Glutamatergic neuron (in vitro differentiated cells): ENCODE results near the gene TMEM184A. TPM values are rescaled to one million over a fixed set of nuclear protein-coding genes. Genes with fewer than 3 reads are reported as not detected.
A peak's percentile ranks its signal among the peaks of the same experiment; 100 is the strongest.

Experiments
- DNase-seq: peaks from one replicate; pipeline ENCODE4 v3.0.0; 2022
- H3K27ac Mint-ChIP-seq: one replicate; pipeline ENCODE4 v1.8.0; 2020; ENCODE audit warnings: mild to moderate bottlenecking, mixed read lengths, inconsistent platforms; ENCODE audit not compliant: unreplicated experiment
- H3K27me3 Mint-ChIP-seq: one replicate; pipeline ENCODE4 v1.8.0; 2020; ENCODE audit warnings: mild to moderate bottlenecking, moderate library complexity, mixed read lengths, inconsistent platforms; ENCODE audit not compliant: unreplicated experiment
- H3K36me3 Mint-ChIP-seq: one replicate; pipeline ENCODE4 v1.8.0; 2020; ENCODE audit warnings: mild to moderate bottlenecking, mixed read lengths, inconsistent platforms; ENCODE audit not compliant: unreplicated experiment
- H3K4me1 Mint-ChIP-seq: one replicate; pipeline ENCODE4 v1.8.0; 2020; ENCODE audit warnings: mild to moderate bottlenecking, low read depth, mixed read lengths, inconsistent platforms; ENCODE audit not compliant: unreplicated experiment
- H3K4me3 Mint-ChIP-seq: one replicate; pipeline ENCODE4 v1.8.0; 2020; ENCODE audit warnings: mild to moderate bottlenecking, mixed read lengths, inconsistent platforms; ENCODE audit not compliant: unreplicated experiment
- H3K9me3 Mint-ChIP-seq: one replicate; pipeline ENCODE4 v1.8.0; 2020; ENCODE audit warnings: mild to moderate bottlenecking, moderate library complexity, mixed read lengths, inconsistent platforms; ENCODE audit not compliant: unreplicated experiment
- CTCF ChIP-seq: fragments of 200-600 bp; sonication (generic); IDR thresholded peaks from one replicate; pipeline ENCODE4 v1.5.0; 2021; ENCODE audit not compliant: partially characterized antibody, unreplicated experiment
- total RNA-seq: library from RNA; stranded (reverse); fragmentation: NEBNext Ultra II Directional; extraction: Animal tissue kit (Norgen Biotek cat#: 25700); gene quantifications from one replicate; pipeline ENCODE4 v1.2.1, GENCODE V29; 2021; ENCODE audit not compliant: unreplicated experiment

Gene TMEM184A
- total RNA-seq, 1 donor from 2014 or later: 20.7 TPM

GRCh38 chr7:1536743-1537534, 19.1 kb downstream of the TMEM184A start:
- H3K27ac Mint-ChIP-seq: no peak overlapping the region
- H3K4me1 Mint-ChIP-seq: peaks cover 10% of the 10 kb centered on the region
- no peak overlapping the region for H3K4me3 Mint-ChIP-seq
- peaks cover 2% of the 10 kb centered on the region for H3K9me3 Mint-ChIP-seq
- H3K27me3 Mint-ChIP-seq: no peaks in the 10 kb centered on the region
- H3K36me3 Mint-ChIP-seq: no peaks in the 10 kb centered on the region
- peak; percentile 35 for DNase-seq
- no peak for TF ChIP-seq CTCF

- Mint-ChIP-seq H3K4me1 (peaks cover 13% of the 10 kb centered on the region), H3K4me3 (no peak overlapping the region), H3K9me3 (peaks cover 2% of the 10 kb centered on the region), H3K36me3 (no peaks in the 10 kb centered on the region), H3K27ac (no peak overlapping the region), H3K27me3 (peaks cover 2% of the 10 kb centered on the region)
- DNase-seq: no peak
- TF ChIP-seq CTCF: no peak
These were observed 19.6 kb downstream of the TMEM184A start for GRCh38 chr7:1536455-1536742.

- H3K36me3 Mint-ChIP-seq: no peaks in the 10 kb centered on the region
- H3K4me1 Mint-ChIP-seq: peaks cover 13% of the 10 kb centered on the region
- H3K4me3 Mint-ChIP-seq: no peak overlapping the region
- no peak for DNase-seq
- H3K27ac Mint-ChIP-seq: no peak overlapping the region
- H3K9me3 Mint-ChIP-seq: peaks cover 2% of the 10 kb centered on the region
- no peak for TF ChIP-seq CTCF
- H3K27me3 Mint-ChIP-seq: peaks cover 2% of the 10 kb centered on the region
These were observed 20.1 kb downstream of the TMEM184A start for GRCh38 chr7:1535701-1536454.

GRCh38 chr7:1535100-1535458, 20.9 kb downstream of the TMEM184A start:
- no peak for TF ChIP-seq CTCF
- Mint-ChIP-seq H3K27ac (no peak overlapping the region), H3K27me3 (peaks cover 2% of the 10 kb centered on the region), H3K4me1 (peaks cover 13% of the 10 kb centered on the region), H3K9me3 (peaks cover 2% of the 10 kb centered on the region), H3K36me3 (no peaks in the 10 kb centered on the region), H3K4me3 (no peak overlapping the region)
- no peak for DNase-seq

- H3K27ac Mint-ChIP-seq: peak overlapping the region; percentile 17
- no peak overlapping the region for H3K4me3 Mint-ChIP-seq
- peaks cover 2% of the 10 kb centered on the region for H3K9me3 Mint-ChIP-seq
- DNase-seq: no peak
- peaks cover 4% of the 10 kb centered on the region for H3K27me3 Mint-ChIP-seq
- no peak for TF ChIP-seq CTCF
- no peaks in the 10 kb centered on the region for H3K36me3 Mint-ChIP-seq
- H3K4me1 Mint-ChIP-seq: peaks cover 13% of the 10 kb centered on the region
These were observed 21.5 kb downstream of the TMEM184A start for GRCh38 chr7:1534330-1535099.
